ENCODE data around the gene EXT2. TPM values are rescaled to one million over a fixed set of nuclear protein-coding genes. Genes with fewer than 3 reads are reported as not detected.

The EXT2 gene
- total RNA-seq, 2 experiments from 2014 or later: 27.0 to 28.1 TPM

- H3K27ac Mint-ChIP-seq: no peak overlapping the region
- CTCF ChIA-PET: no interaction called here
- H3K4me1 Mint-ChIP-seq (ENCODE audit: low read depth): peaks cover 28% of the 10 kb centered on the region
- no peaks in the 10 kb centered on the region for H3K36me3 Mint-ChIP-seq
- peaks cover 3% of the 10 kb centered on the region for H3K9me3 Mint-ChIP-seq
- intact Hi-C loops (cut with micrococcal nuclease): no loop called here
- no peaks in the 10 kb centered on the region for H3K27me3 Mint-ChIP-seq
- DNase-seq: no peak
- no peak overlapping the region for H3K4me3 Mint-ChIP-seq
- POLR2A ChIA-PET: no interaction called here
These were observed 163.5 kb downstream of the EXT2 start for GRCh38 chr11:44258839-44259420.

- H3K27ac Mint-ChIP-seq: no peak overlapping the region
- peaks cover 28% of the 10 kb centered on the region for H3K4me1 Mint-ChIP-seq (ENCODE audit: low read depth)
- CTCF ChIA-PET: no interaction called here
- intact Hi-C loops (cut with micrococcal nuclease): no loop called here
- POLR2A ChIA-PET: no interaction called here
- no peaks in the 10 kb centered on the region for H3K27me3 Mint-ChIP-seq
- H3K9me3 Mint-ChIP-seq: no peaks in the 10 kb centered on the region
- H3K36me3 Mint-ChIP-seq: no peaks in the 10 kb centered on the region
- no peak overlapping the region for H3K4me3 Mint-ChIP-seq
- DNase-seq: no peak
These were observed 164.6 kb downstream of the EXT2 start for GRCh38 chr11:44260081-44260480.

GRCh38 chr11:44261800-44262591 lies 166.5 kb downstream of the EXT2 start:
- DNase-seq: no peak
- POLR2A ChIA-PET: no interaction called here
- H3K27me3 Mint-ChIP-seq: no peaks in the 10 kb centered on the region
- no peaks in the 10 kb centered on the region for H3K36me3 Mint-ChIP-seq
- H3K27ac Mint-ChIP-seq: no peak overlapping the region
- CTCF ChIA-PET: interaction anchor here (0.7 to 1.3 kb wide), 3 partner anchors 24 to 152 kb away, joined by 3 to 4 read pairs (median 3); no protein-coding TSS in a partner anchor
- H3K4me1 Mint-ChIP-seq (ENCODE audit: low read depth): peaks cover 21% of the 10 kb centered on the region
- H3K4me3 Mint-ChIP-seq: no peak overlapping the region
- intact Hi-C loops (cut with micrococcal nuclease): no loop called here
- no peaks in the 10 kb centered on the region for H3K9me3 Mint-ChIP-seq

GRCh38 chr11:44263738-44264437 lies 168.4 kb downstream of the EXT2 start:
- ChIA-PET POLR2A (no interaction called here), CTCF (no interaction called here)
- no peak overlapping the region for H3K4me3 Mint-ChIP-seq
- H3K27ac Mint-ChIP-seq: no peak overlapping the region
- DNase-seq: no peak
- no peaks in the 10 kb centered on the region for H3K36me3 Mint-ChIP-seq
- intact Hi-C loops (cut with micrococcal nuclease): no loop called here
- peaks cover 3% of the 10 kb centered on the region for H3K4me1 Mint-ChIP-seq (ENCODE audit: low read depth)
- H3K9me3 Mint-ChIP-seq: no peaks in the 10 kb centered on the region
- H3K27me3 Mint-ChIP-seq: no peaks in the 10 kb centered on the region

GRCh38 chr11:44264438-44264749 lies 168.9 kb downstream of the EXT2 start:
- no peak overlapping the region for H3K4me3 Mint-ChIP-seq
- H3K9me3 Mint-ChIP-seq: no peaks in the 10 kb centered on the region
- DNase-seq: no peak
- no peaks in the 10 kb centered on the region for H3K4me1 Mint-ChIP-seq (ENCODE audit: low read depth)
- CTCF ChIA-PET: no interaction called here
- H3K27ac Mint-ChIP-seq: no peak overlapping the region
- POLR2A ChIA-PET: no interaction called here
- H3K36me3 Mint-ChIP-seq: no peaks in the 10 kb centered on the region
- intact Hi-C loops (cut with micrococcal nuclease): no loop called here
- no peaks in the 10 kb centered on the region for H3K27me3 Mint-ChIP-seq

- ChIA-PET CTCF (no interaction called here), POLR2A (no interaction called here)
- no peaks in the 10 kb centered on the region for H3K36me3 Mint-ChIP-seq
- H3K27ac Mint-ChIP-seq: no peak overlapping the region
- no peak for DNase-seq
- no peaks in the 10 kb centered on the region for H3K9me3 Mint-ChIP-seq
- intact Hi-C loops (cut with micrococcal nuclease): no loop called here
- no peaks in the 10 kb centered on the region for H3K27me3 Mint-ChIP-seq
- H3K4me1 Mint-ChIP-seq (ENCODE audit: low read depth): no peaks in the 10 kb centered on the region
- H3K4me3 Mint-ChIP-seq: no peak overlapping the region
These were observed 169.3 kb downstream of the EXT2 start for GRCh38 chr11:44264761-44265160.

GRCh38 chr11:44266056-44266780 lies 170.7 kb downstream of the EXT2 start:
- CTCF ChIA-PET: interaction anchor here (0.7 to 1.7 kb wide), 3 partner anchors 253 to 670 kb away, joined by 3 to 4 read pairs (median 3); no protein-coding TSS in a partner anchor
- POLR2A ChIA-PET: no interaction called here
- DNase-seq: no peak
- H3K4me1 Mint-ChIP-seq (ENCODE audit: low read depth): no peaks in the 10 kb centered on the region
- no peaks in the 10 kb centered on the region for H3K27me3 Mint-ChIP-seq
- no peak overlapping the region for H3K4me3 Mint-ChIP-seq
- H3K36me3 Mint-ChIP-seq: no peaks in the 10 kb centered on the region
- intact Hi-C loops (cut with micrococcal nuclease): no loop called here
- H3K9me3 Mint-ChIP-seq: no peaks in the 10 kb centered on the region
- H3K27ac Mint-ChIP-seq: no peak overlapping the region

GRCh38 chr11:44267006-44267749 lies 171.7 kb downstream of the EXT2 start:
- Mint-ChIP-seq H3K27me3 (no peaks in the 10 kb centered on the region), H3K9me3 (no peaks in the 10 kb centered on the region), H3K4me3 (no peak overlapping the region), H3K27ac (no peak overlapping the region), H3K4me1 (ENCODE audit: low read depth) (no peaks in the 10 kb centered on the region), H3K36me3 (no peaks in the 10 kb centered on the region)
- ChIA-PET POLR2A (no interaction called here), CTCF (interaction anchor here (0.7 to 1.7 kb wide), 3 partner anchors 252 to 669 kb away, joined by 3 to 4 read pairs (median 3); no protein-coding TSS in a partner anchor)
- DNase-seq: no peak
- intact Hi-C loops (cut with micrococcal nuclease): no loop called here

- Mint-ChIP-seq H3K27me3 (no peaks in the 10 kb centered on the region), H3K4me3 (no peak overlapping the region), H3K9me3 (no peaks in the 10 kb centered on the region), H3K36me3 (no peaks in the 10 kb centered on the region), H3K27ac (no peak overlapping the region), H3K4me1 (ENCODE audit: low read depth) (no peaks in the 10 kb centered on the region)
- DNase-seq: no peak
- ChIA-PET POLR2A (no interaction called here), CTCF (interaction anchor here (1.7 kb wide), 1 partner anchor 289 kb away, joined by 4 read pairs; no protein-coding TSS in a partner anchor)
- intact Hi-C loops (cut with micrococcal nuclease): no loop called here
These were observed 172.5 kb downstream of the EXT2 start for GRCh38 chr11:44267750-44268613.

- H3K4me1 Mint-ChIP-seq (ENCODE audit: low read depth): no peaks in the 10 kb centered on the region
- no peak overlapping the region for H3K27ac Mint-ChIP-seq
- H3K36me3 Mint-ChIP-seq: no peaks in the 10 kb centered on the region
- ChIA-PET CTCF (no interaction called here), POLR2A (no interaction called here)
- H3K27me3 Mint-ChIP-seq: no peaks in the 10 kb centered on the region
- no peak for DNase-seq
- H3K4me3 Mint-ChIP-seq: no peak overlapping the region
- intact Hi-C loops (cut with micrococcal nuclease): no loop called here
- H3K9me3 Mint-ChIP-seq: no peaks in the 10 kb centered on the region
These were observed 173.2 kb downstream of the EXT2 start for GRCh38 chr11:44268614-44269080.
